ENCODE measurements around the gene MAPK1.
A peak's percentile ranks its signal among the peaks of the same experiment; 100 is the strongest.
"Not testable (repeated sequence)": the region's sequence is repeated elsewhere in the genome, so short reads cannot be mapped to it uniquely, and the experiment has no call there.

Gene MAPK1

DNA sequence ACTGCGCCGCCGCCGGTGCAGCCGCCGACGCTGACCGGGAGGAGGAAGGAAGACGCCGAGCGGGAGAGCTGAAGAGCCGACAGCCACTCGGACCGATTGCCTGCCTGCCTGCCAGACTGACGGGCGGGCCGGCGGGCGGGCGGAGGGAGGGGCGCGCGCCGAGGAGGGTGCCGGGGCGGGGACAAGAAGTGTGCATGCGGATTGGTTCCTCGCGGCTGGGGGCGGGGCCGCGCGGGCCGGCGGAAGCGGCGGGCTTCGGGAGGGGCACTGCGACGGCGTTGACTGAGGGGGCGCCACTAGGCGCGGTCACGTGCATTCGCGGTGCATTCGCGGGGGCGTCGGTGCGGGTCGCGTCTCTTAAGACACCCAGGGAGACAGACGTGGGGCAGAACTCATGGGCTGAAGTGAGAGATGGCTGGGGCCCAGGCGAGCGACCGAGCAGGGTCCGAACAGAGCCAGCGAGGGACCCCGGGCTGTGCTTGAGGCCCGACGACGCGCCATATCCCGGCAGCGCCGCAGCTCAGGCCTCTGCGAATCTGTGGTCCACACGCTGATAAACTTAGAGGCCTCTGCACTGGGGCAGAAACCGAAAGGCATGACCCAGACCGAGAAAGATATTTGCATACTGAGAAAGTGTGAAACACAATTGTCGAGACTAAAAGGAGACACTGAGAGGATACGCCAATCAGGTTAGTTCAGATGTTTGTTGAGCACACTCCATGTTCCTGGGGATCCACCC lies at the start of gene MAPK1:
Gene MAPK1 (minus strand): TSS at position 118 of the 739 bp plus-strand sequence. CDS start 205 bp downstream, outside the sequence.
- peak; percentile 95 for DNase-seq
- H3K27me3 ChIP-seq (ENCODE audit: insufficient read depth, low read depth, severe bottlenecking) = no peaks in the 10 kb centered on the region
- peak within 1 kb of the TSS; percentile 98 for H3K4me3 ChIP-seq (ENCODE audit: low read depth, low read length)
- TF ChIP-seq, protein P1, sequence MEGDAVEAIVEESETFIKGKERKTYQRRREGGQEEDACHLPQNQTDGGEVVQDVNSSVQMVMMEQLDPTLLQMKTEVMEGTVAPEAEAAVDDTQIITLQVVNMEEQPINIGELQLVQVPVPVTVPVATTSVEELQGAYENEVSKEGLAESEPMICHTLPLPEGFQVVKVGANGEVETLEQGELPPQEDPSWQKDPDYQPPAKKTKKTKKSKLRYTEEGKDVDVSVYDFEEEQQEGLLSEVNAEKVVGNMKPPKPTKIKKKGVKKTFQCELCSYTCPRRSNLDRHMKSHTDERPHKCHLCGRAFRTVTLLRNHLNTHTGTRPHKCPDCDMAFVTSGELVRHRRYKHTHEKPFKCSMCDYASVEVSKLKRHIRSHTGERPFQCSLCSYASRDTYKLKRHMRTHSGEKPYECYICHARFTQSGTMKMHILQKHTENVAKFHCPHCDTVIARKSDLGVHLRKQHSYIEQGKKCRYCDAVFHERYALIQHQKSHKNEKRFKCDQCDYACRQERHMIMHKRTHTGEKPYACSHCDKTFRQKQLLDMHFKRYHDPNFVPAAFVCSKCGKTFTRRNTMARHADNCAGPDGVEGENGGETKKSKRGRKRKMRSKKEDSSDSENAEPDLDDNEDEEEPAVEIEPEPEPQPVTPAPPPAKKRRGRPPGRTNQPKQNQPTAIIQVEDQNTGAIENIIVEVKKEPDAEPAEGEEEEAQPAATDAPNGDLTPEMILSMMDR (IDR thresholded peaks at IDR 0.05; ENCODE audit: low read depth, low read length) = peak; percentile 56
- no peaks in the 10 kb centered on the region for H3K9me3 ChIP-seq (ENCODE audit: severe bottlenecking)
- peak within 1 kb of the TSS; percentile 92 for H3K27ac ChIP-seq
- peaks cover 14% of the 10 kb centered on the region for H3K36me3 ChIP-seq

DNA sequence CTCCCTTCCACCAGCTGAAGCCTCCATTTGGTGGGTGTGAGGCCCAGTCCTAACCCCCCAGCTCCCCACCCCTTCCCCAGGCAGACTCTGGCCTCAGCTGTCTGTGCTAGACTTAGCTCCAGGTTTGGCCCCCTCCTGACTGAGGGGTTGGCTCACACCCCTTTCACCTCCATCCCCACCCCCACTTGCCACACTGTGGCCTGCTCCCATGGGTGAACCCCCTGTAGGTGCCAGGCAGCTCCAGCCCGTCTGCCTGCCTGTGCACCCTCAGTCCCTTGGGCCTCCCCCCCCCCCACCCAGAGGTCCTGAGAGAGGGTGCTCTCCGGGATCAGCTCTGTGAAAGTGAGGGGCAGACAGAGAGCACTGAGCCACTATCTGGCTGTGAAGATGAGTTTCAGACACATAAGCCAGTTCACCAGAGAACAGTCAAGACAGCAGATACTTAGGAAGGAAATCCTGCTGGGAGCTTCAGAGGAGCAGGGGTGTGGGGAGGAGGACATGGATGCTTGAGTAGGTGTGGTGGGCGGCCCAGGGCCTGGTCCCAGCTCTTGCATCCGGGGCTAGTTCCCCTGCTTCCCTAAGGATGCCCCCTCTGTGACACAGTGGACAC lies 49.0 kb upstream of the MAPK1 start:
- Histone ChIP-seq H3K27me3 (ENCODE audit: insufficient read depth, low read depth, severe bottlenecking) (no peaks in the 10 kb centered on the region), H3K9me3 (ENCODE audit: severe bottlenecking) (no peaks in the 10 kb centered on the region), H3K36me3 (no peaks in the 10 kb centered on the region), H3K4me3 (ENCODE audit: low read depth, low read length) (no peak overlapping the region), H3K27ac (no peak overlapping the region)
- TF ChIP-seq, protein P1 (IDR thresholded peaks at IDR 0.05; ENCODE audit: low read depth, low read length) = no peak
- DNase-seq = no peak

GRCh38 chr22:21915624-21916308 lies 48.3 kb upstream of the MAPK1 start:
- Histone ChIP-seq H3K27me3 (ENCODE audit: insufficient read depth, low read depth, severe bottlenecking) (no peaks in the 10 kb centered on the region), H3K36me3 (no peaks in the 10 kb centered on the region), H3K4me3 (ENCODE audit: low read depth, low read length) (no peak overlapping the region), H3K27ac (no peak overlapping the region), H3K9me3 (ENCODE audit: severe bottlenecking) (no peaks in the 10 kb centered on the region)
- TF ChIP-seq, protein P1 (IDR thresholded peaks at IDR 0.05; ENCODE audit: low read depth, low read length) = no peak
- DNase-seq = no peak

DNA sequence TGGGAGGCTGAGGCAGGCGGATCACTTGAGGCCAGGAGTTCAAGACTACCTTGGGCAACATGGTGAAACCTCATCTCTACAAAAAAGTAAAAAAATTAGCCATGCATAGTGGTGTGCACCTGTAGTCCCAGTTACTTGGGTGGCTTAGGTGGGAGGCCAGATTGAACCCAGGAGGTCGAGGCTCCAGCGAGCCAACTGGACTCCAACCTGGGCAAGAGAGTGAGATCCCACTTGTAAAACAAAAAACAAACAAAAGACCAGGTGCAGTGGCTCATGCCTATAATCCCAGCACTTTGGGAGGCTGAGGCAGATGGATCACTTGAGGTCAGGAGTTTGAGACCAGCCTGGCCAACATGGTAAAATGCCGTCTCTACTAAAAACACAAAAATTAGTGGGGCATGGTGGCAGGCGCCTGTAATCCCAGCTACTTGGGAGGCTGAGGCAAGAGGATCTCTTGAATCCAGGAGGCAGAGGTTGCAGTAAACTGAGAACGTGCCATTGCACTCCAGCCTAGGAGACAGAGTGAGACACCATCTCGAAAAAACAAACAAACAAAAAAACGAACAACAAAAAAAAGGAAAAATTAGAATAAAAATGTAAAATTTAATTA lies 46.7 kb upstream of the MAPK1 start:
- H3K36me3 ChIP-seq; H3K27ac ChIP-seq; H3K4me3 ChIP-seq (ENCODE audit: low read depth, low read length); H3K9me3 ChIP-seq (ENCODE audit: severe bottlenecking); H3K27me3 ChIP-seq (ENCODE audit: insufficient read depth, low read depth, severe bottlenecking); DNase-seq: not testable (repeated sequence)

DNA sequence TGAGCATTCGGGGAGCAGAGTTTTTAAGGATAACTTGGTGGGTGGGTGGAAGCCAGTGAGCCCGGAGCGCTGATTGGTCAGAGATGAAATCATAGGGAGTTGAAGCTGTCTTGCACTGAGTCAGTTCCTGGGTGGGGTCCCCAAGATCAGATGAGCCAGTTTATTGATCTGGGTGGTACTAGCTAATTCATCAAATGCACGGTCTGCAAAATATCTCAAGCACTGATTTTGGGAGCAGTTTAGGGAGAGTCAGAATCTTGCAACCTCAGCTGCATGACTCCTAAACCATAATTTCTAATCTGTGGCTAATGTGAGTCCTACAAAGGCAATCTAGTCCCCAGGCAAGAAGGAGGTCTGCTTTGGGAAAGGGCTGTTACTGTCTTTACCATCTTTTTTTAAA lies 42.9 kb upstream of the MAPK1 start:
- not testable (repeated sequence) for H3K36me3 ChIP-seq; H3K27ac ChIP-seq; DNase-seq; H3K9me3 ChIP-seq (ENCODE audit: severe bottlenecking); H3K4me3 ChIP-seq (ENCODE audit: low read depth, low read length); H3K27me3 ChIP-seq (ENCODE audit: insufficient read depth, low read depth, severe bottlenecking)

DNA sequence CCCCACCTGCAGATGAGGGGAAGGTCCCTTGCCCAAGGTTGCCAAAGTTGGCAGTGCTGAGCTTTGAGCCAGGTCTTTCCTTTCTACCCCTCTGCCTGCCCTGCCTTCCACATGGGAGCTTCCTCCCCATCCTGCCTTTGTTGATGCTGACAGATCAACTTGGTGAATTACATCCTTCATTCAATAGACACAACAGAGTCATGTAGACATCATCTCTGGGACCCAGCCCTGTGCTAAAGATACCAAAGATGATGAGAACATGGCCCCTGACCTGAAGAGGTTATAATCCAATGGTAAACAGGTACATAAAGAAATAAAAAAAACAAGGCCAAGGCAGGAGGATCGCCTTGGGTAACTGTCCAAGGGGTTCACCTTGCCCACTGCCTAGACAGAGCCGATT lies 42.4 kb upstream of the MAPK1 start:
- no peak overlapping the region for H3K4me3 ChIP-seq (ENCODE audit: low read depth, low read length)
- H3K9me3 ChIP-seq (ENCODE audit: severe bottlenecking) = no peaks in the 10 kb centered on the region
- H3K27me3 ChIP-seq (ENCODE audit: insufficient read depth, low read depth, severe bottlenecking) = no peaks in the 10 kb centered on the region
- no peak overlapping the region for H3K27ac ChIP-seq
- TF ChIP-seq, protein P1 (IDR thresholded peaks at IDR 0.05; ENCODE audit: low read depth, low read length) = no peak
- no peaks in the 10 kb centered on the region for H3K36me3 ChIP-seq
- no peak for DNase-seq
